ENCODE results near the gene EIF1AD. TPM values are rescaled to one million over a fixed set of nuclear protein-coding genes. Genes with fewer than 3 reads are reported as not detected.

EIF1AD gene
- total RNA-seq, 2 experiments from 2014 or later: 51.1 to 63.2 TPM

DNA sequence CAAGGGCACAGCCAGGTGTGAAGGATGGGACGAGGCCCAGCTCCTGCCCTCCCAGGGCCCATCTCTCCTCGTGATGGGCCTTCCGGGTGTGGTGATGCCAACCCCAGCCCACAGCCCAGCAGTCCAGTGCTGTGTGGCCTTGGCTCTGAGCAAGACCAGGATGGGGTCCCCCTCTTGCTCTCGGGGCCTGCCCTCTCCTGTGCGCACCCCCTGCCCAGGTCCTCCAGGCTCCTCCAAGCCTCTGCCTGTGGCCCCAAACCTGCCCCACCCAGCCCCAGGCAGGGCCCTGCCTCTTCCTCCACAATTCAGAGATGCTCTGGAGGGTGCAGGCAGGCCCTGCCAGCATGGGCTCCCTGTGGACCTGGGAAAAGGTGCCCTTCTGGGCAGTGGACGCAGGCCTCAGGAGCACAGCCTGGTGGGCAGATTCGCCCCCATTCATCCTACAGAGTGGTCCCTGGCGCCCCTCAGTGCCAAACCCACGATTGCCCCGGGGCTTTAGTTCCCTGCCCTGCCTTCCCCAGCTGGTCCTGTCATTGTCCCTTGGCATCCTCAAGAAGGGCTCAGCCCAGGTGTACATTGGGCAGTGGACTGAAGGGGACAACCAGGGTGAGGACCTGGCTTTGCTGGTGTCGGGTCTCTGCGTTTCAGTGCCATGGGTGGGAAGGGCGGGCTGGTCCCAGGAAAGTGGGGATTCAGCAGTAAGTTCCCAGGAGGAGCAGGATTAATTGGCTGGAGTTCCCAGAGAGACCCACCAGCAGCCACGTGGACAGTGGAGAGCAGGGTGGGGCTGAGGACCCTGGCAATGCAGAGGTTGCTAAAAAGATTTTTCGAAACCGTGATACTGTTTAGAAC is 19.8 kb downstream of the EIF1AD start:
- CTCF ChIA-PET (ENCODE audit: unreplicated experiment): no interaction called here

DNA sequence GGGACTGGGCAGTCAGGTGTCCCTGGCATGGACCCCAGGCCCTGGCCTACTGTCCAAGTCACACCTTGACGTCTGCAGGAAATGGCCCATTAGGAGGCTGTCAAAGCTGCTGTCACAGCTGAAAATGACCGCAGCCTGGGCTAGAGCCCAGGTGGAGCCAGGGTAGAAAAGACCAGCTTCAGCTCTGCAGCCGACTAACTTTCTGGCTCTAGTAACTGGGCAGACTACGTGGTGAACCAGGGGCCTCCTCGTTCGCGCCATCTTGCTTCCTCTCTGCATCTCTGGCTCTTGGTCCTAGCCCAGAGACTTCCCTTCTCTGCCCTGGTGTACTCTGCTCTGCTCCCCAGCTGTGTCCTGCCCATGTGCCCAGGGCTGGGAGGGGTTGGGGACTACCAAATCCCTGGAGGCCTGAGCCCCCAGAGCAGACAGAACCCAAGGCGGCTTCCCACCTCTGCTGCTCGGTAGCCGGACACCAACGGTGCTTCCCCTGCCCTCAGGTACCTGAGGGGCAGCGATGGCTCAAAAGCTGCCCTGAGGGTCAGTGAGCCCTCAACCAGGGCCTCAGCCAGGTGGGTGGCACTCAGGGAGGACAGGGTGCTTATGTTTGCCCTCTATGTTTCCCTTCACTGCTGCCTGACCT is 20.7 kb downstream of the EIF1AD start:
- POLR2A ChIA-PET: no interaction called here

More for the DNA sequence above, 19.8 kb downstream of the EIF1AD start:
- H3K9me2 ChIP-seq (ENCODE audit: insufficient read depth, low read length): no peaks in the 10 kb centered on the region
- intact Hi-C loops (cut with micrococcal nuclease; ENCODE audit: unreplicated experiment): no loop called here
- H3K9me3 ChIP-seq (ENCODE audit: low read length): no peaks in the 10 kb centered on the region
- no peaks in the 10 kb centered on the region for H4K20me1 ChIP-seq (ENCODE audit: insufficient read depth, low read length)
- POLR2A ChIA-PET: interaction anchor here (0.6 kb wide), 2 partner anchors 46 to 203 kb away, joined by 3 to 4 read pairs; no protein-coding TSS in a partner anchor
- DNase-seq (ENCODE audit: low spot score): no peak
- TF ChIP-seq, protein P1, sequence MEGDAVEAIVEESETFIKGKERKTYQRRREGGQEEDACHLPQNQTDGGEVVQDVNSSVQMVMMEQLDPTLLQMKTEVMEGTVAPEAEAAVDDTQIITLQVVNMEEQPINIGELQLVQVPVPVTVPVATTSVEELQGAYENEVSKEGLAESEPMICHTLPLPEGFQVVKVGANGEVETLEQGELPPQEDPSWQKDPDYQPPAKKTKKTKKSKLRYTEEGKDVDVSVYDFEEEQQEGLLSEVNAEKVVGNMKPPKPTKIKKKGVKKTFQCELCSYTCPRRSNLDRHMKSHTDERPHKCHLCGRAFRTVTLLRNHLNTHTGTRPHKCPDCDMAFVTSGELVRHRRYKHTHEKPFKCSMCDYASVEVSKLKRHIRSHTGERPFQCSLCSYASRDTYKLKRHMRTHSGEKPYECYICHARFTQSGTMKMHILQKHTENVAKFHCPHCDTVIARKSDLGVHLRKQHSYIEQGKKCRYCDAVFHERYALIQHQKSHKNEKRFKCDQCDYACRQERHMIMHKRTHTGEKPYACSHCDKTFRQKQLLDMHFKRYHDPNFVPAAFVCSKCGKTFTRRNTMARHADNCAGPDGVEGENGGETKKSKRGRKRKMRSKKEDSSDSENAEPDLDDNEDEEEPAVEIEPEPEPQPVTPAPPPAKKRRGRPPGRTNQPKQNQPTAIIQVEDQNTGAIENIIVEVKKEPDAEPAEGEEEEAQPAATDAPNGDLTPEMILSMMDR (conservative IDR thresholded peaks at IDR 0.05; ENCODE audit: low read length): no peak
- TF ChIP-seq EZH2phosphoT487 (IDR thresholded peaks at IDR 0.05; ENCODE audit: borderline replicate concordance, low read depth, low read length): no peak
- H2AFZ ChIP-seq (ENCODE audit: low read length): no peak overlapping the region
- BruUV-seq (replicated peaks): no TSS peak
- H3K4me3 ChIP-seq (ENCODE audit: low read depth, low read length, poor library complexity, severe bottlenecking): no peak overlapping the region
- no peak overlapping the region for H3K4me2 ChIP-seq (ENCODE audit: low read length)
- H3K27ac ChIP-seq (ENCODE audit: low read depth, low read length, poor library complexity, severe bottlenecking): no peak overlapping the region
- H3K79me2 ChIP-seq (ENCODE audit: insufficient read depth, low read depth, low read length): no peaks in the 10 kb centered on the region
- no peaks in the 10 kb centered on the region for H3K4me1 ChIP-seq (ENCODE audit: insufficient read depth, low read length, poor library complexity, severe bottlenecking)
- peaks cover 29% of the 10 kb centered on the region; the same call in 1 of the 2 replicates for H3K36me3 ChIP-seq (ENCODE audit: insufficient read depth, low read length)

More for the DNA sequence above, 20.7 kb downstream of the EIF1AD start:
- no peak overlapping the region for H3K27ac ChIP-seq (ENCODE audit: low read depth, low read length, poor library complexity, severe bottlenecking)
- no peaks in the 10 kb centered on the region for H3K9me3 ChIP-seq (ENCODE audit: low read length)
- intact Hi-C loops (cut with micrococcal nuclease; ENCODE audit: unreplicated experiment): no loop called here
- no peaks in the 10 kb centered on the region for H3K79me2 ChIP-seq (ENCODE audit: insufficient read depth, low read depth, low read length)
- H3K4me1 ChIP-seq (ENCODE audit: insufficient read depth, low read length, poor library complexity, severe bottlenecking): no peaks in the 10 kb centered on the region
- H3K36me3 ChIP-seq (ENCODE audit: insufficient read depth, low read length): peaks cover 39% of the 10 kb centered on the region; the same call in 1 of the 2 replicates
- H3K9me2 ChIP-seq (ENCODE audit: insufficient read depth, low read length): no peaks in the 10 kb centered on the region
- no peak overlapping the region for H3K4me3 ChIP-seq (ENCODE audit: low read depth, low read length, poor library complexity, severe bottlenecking)
- CTCF ChIA-PET (ENCODE audit: unreplicated experiment): no interaction called here
- H4K20me1 ChIP-seq (ENCODE audit: insufficient read depth, low read length): no peaks in the 10 kb centered on the region
- TF ChIP-seq, protein P1 (conservative IDR thresholded peaks at IDR 0.05; ENCODE audit: low read length): no peak
- TF ChIP-seq EZH2phosphoT487 (IDR thresholded peaks at IDR 0.05; ENCODE audit: borderline replicate concordance, low read depth, low read length): no peak
- H3K4me2 ChIP-seq (ENCODE audit: low read length): no peak overlapping the region
- H2AFZ ChIP-seq (ENCODE audit: low read length): no peak overlapping the region
- BruUV-seq (replicated peaks): no TSS peak
- no peak for DNase-seq (ENCODE audit: low spot score)

Measured in OCI-LY7 (cell line).